ENCODE measurements around the gene DST.
"Not testable (repeated sequence)": the region's sequence is repeated elsewhere in the genome, so short reads cannot be mapped to it uniquely, and the experiment has no call there.

Gene DST

GRCh38 chr6:56570413-56571359 is 72.0 kb downstream of the DST start:
- DNase-seq, result peak; percentile 11

- no peak for DNase-seq
Measured at GRCh38 chr6:56567501-56567900, 75.2 kb downstream of the DST start.

- DNase-seq, result not testable (repeated sequence)
Measured at GRCh38 chr6:56562730-56563129, 80.0 kb downstream of the DST start.

GRCh38 chr6:56556751-56557540 is 85.7 kb downstream of the DST start:
- DNase-seq, result no peak

GRCh38 chr6:56555438-56555872 is 87.2 kb downstream of the DST start:
- peak; percentile 42 for DNase-seq

GRCh38 chr6:56552187-56553130 is 90.2 kb downstream of the DST start:
- DNase-seq, result no peak

GRCh38 chr6:56551409-56552120 is 91.1 kb downstream of the DST start:
- DNase-seq, result no peak

GRCh38 chr6:56550301-56550700 is 92.4 kb downstream of the DST start:
- DNase-seq, result no peak

- DNase-seq, result no peak
Measured at GRCh38 chr6:56549014-56549413, 93.7 kb downstream of the DST start.

GRCh38 chr6:56547687-56548086 is 95.0 kb downstream of the DST start:
- DNase-seq, result no peak

- peak; percentile 88 for DNase-seq
Measured at GRCh38 chr6:56542364-56543331, 100.0 kb downstream of the DST start.

GRCh38 chr6:56541741-56542360 is 100.8 kb downstream of the DST start:
- no peak for DNase-seq

GRCh38 chr6:56541030-56541600 is 101.6 kb downstream of the DST start:
- peak; percentile 51 for DNase-seq

- DNase-seq, result no peak
Measured at GRCh38 chr6:56540232-56541029, 102.3 kb downstream of the DST start.

GRCh38 chr6:56539527-56540105 is 103.1 kb downstream of the DST start:
- no peak for DNase-seq

GRCh38 chr6:56538851-56539250 is 103.8 kb downstream of the DST start:
- DNase-seq, result no peak

GRCh38 chr6:56537223-56537770 is 105.4 kb downstream of the DST start:
- DNase-seq, result no peak

- DNase-seq, result no peak
Measured at GRCh38 chr6:56536536-56536935, 106.2 kb downstream of the DST start.

All from SHP77 treated with DMSO at 0.1 percent for 48 hours (cell line).